ENCODE results near the gene PTF1A.

- no peak for TF ChIP-seq CTCF (IDR thresholded peaks at IDR 0.05; ENCODE audit: low read length)
- no peak for TF ChIP-seq EZH2phosphoT487 (IDR thresholded peaks at IDR 0.05; ENCODE audit: low read length)
Observed at GRCh38 chr10:23155169-23155568, 36.9 kb upstream of the PTF1A start.

All from MM.1S (cell line).